NT2/D1 (cell line): Measurements from ENCODE around the gene REEP3.
"Not testable (repeated sequence)": the region's sequence is repeated elsewhere in the genome, so short reads cannot be mapped to it uniquely, and the experiment has no call there.

ENCODE experiments used
- DNase-seq: peaks from one replicate; pipeline ENCODE4 v3.0.0-alpha.2; 2011; ENCODE audit warnings: low read depth, low spot score
- H3K27me3 ChIP-seq: 2 replicates; pipeline ENCODE4 v1.6.0; 2011; ENCODE audit warnings: mild to moderate bottlenecking; ENCODE audit not compliant: insufficient read length, insufficient read depth
- H3K36me3 ChIP-seq: 2 replicates; pipeline ENCODE4 v1.6.1; 2011; ENCODE audit warnings: mild to moderate bottlenecking, low read length, mixed read lengths; ENCODE audit not compliant: insufficient read depth, insufficient read length
- H3K4me1 ChIP-seq: 2 replicates; pipeline ENCODE4 v1.5.1; 2011; ENCODE audit not compliant: insufficient read depth, insufficient read length
- H3K4me3 ChIP-seq: 2 replicates; pipeline ENCODE4 v1.5.1; 2011; ENCODE audit warnings: low read depth; ENCODE audit not compliant: insufficient read length
- H3K9ac ChIP-seq: 2 replicates; pipeline ENCODE4 v1.6.0; 2011; ENCODE audit warnings: low read depth; ENCODE audit not compliant: insufficient read length
- H3K9me3 ChIP-seq: 2 replicates; pipeline ENCODE4 v1.5.1; 2011; ENCODE audit warnings: mild to moderate bottlenecking, low read length; ENCODE audit not compliant: insufficient read depth
- SUZ12 ChIP-seq: IDR thresholded peaks from 2 replicates; pipeline ENCODE4 v1.6.1; 2011; ENCODE audit not compliant: insufficient read length, insufficient read depth; ENCODE audit errors: extremely low read depth
- YY1 ChIP-seq: IDR thresholded peaks from 2 replicates; pipeline ENCODE4 v1.6.1; 2011; ENCODE audit not compliant: insufficient read length, insufficient read depth
- ZNF274 ChIP-seq: IDR thresholded peaks from 2 replicates; pipeline ENCODE4 v1.6.1; 2011; ENCODE audit warnings: mild to moderate bottlenecking, low read depth, low read length

Gene REEP3

DNA sequence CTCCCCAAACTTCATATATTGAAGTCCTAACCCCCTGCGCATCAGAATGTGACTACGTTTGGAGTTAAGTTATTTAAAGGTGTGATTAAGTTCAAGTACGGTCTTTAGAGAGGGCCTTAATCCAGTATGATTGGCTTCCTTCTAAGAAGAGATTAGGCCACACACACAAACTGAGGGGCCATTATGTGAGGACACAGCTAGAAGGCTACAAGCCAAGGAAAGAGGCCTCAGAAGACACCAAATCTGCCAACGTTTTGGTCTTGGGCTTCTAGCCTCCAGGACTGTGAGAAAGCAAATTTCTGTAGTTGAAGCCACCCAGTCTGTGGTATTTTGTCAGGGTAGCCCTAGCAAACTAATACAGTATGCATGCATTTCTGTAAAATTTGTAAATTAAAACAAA is 41.7 kb downstream of the REEP3 start:
- TF ChIP-seq ZNF274, result no peak

GRCh38 chr10:63563623-63564022 is 42.4 kb downstream of the REEP3 start:
- TF ChIP-seq YY1, result no peak
- TF ChIP-seq ZNF274, result no peak
- no peak for TF ChIP-seq SUZ12
- Histone ChIP-seq H3K4me1 (no peaks in the 10 kb centered on the region), H3K9ac (no peak overlapping the region), H3K36me3 (peaks cover 3% of the 10 kb centered on the region), H3K4me3 (no peak overlapping the region), H3K9me3 (no peaks in the 10 kb centered on the region), H3K27me3 (no peaks in the 10 kb centered on the region)
- DNase-seq, result no peak

More for the DNA sequence above, 41.7 kb downstream of the REEP3 start:
- H3K9ac ChIP-seq, result no peak overlapping the region
- H3K4me3 ChIP-seq, result no peak overlapping the region
- peaks cover 3% of the 10 kb centered on the region for H3K36me3 ChIP-seq
- DNase-seq, result no peak
- H3K4me1 ChIP-seq, result no peaks in the 10 kb centered on the region
- H3K27me3 ChIP-seq, result no peaks in the 10 kb centered on the region
- H3K9me3 ChIP-seq, result no peaks in the 10 kb centered on the region

DNA sequence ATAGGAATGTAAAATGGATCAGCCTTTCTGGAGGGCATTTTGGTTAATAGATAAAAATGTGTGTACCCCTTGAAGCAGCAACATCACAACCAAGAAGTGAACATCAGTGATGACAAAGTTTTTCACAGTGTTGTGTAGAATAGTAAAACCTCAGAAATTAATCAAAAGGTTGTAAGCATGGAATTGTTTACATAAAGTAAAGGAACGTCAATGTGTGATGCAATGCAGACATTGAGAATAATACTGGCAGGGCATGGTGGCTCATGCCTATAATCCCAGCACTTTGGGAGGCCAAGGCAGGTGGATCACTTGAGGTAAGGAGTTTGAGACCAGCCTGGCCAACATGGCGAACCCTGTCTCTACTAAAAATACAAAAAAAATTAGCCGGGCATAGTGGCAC is 43.5 kb downstream of the REEP3 start:
- H3K36me3 ChIP-seq, DNase-seq, H3K4me3 ChIP-seq, H3K4me1 ChIP-seq, H3K9ac ChIP-seq, H3K9me3 ChIP-seq, H3K27me3 ChIP-seq: not testable (repeated sequence)

GRCh38 chr10:63573068-63573697 is 52.0 kb downstream of the REEP3 start:
- Histone ChIP-seq H3K36me3 (peaks cover 12% of the 10 kb centered on the region), H3K9me3 (no peaks in the 10 kb centered on the region), H3K27me3 (no peaks in the 10 kb centered on the region), H3K9ac (no peak overlapping the region), H3K4me1 (no peaks in the 10 kb centered on the region), H3K4me3 (no peak overlapping the region)
- no peak for TF ChIP-seq YY1
- DNase-seq, result no peak

- DNase-seq, result no peak
- Histone ChIP-seq H3K9ac (no peak overlapping the region), H3K4me3 (no peak overlapping the region), H3K36me3 (peaks cover 11% of the 10 kb centered on the region), H3K9me3 (no peaks in the 10 kb centered on the region), H3K4me1 (no peaks in the 10 kb centered on the region), H3K27me3 (no peaks in the 10 kb centered on the region)
- no peak for TF ChIP-seq YY1
- no peak for TF ChIP-seq SUZ12
- no peak for TF ChIP-seq ZNF274
These were observed 52.8 kb downstream of the REEP3 start for GRCh38 chr10:63574011-63574410.

GRCh38 chr10:63576501-63576900 is 55.3 kb downstream of the REEP3 start:
- H3K4me1 ChIP-seq, result no peaks in the 10 kb centered on the region
- DNase-seq, result no peak

DNA sequence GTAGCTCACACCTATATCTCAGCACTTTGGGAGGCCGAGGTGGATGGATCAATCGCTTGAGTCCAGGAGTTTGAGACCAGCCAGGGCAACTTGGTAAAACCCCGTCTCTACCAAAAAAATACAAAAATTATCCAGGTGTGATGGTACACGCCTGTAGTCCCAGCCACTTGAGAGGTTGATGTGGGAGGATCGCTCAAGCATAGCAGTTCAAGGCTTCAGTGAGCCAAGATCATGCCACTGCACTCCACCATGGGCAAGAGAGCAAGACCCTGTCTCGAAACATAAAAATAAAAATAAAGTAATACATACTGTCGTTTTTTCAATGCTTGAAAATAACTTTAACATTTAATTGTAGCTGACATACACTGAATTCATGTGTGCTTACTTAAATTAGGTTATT is 57.3 kb downstream of the REEP3 start:
- Histone ChIP-seq H3K4me3 (no peak overlapping the region), H3K9ac (no peak overlapping the region), H3K36me3 (peaks cover 6% of the 10 kb centered on the region), H3K4me1 (no peaks in the 10 kb centered on the region), H3K27me3 (no peaks in the 10 kb centered on the region), H3K9me3 (no peaks in the 10 kb centered on the region)
- no peak for DNase-seq
- no peak for TF ChIP-seq SUZ12
- no peak for TF ChIP-seq ZNF274
- no peak for TF ChIP-seq YY1

More at GRCh38 chr10:63576501-63576900, 55.3 kb downstream of the REEP3 start:
- Histone ChIP-seq H3K9ac (no peak overlapping the region), H3K27me3 (no peaks in the 10 kb centered on the region), H3K9me3 (no peaks in the 10 kb centered on the region), H3K36me3 (peaks cover 6% of the 10 kb centered on the region), H3K4me3 (no peak overlapping the region)
- TF ChIP-seq SUZ12 (no peak), ZNF274 (no peak)

DNA sequence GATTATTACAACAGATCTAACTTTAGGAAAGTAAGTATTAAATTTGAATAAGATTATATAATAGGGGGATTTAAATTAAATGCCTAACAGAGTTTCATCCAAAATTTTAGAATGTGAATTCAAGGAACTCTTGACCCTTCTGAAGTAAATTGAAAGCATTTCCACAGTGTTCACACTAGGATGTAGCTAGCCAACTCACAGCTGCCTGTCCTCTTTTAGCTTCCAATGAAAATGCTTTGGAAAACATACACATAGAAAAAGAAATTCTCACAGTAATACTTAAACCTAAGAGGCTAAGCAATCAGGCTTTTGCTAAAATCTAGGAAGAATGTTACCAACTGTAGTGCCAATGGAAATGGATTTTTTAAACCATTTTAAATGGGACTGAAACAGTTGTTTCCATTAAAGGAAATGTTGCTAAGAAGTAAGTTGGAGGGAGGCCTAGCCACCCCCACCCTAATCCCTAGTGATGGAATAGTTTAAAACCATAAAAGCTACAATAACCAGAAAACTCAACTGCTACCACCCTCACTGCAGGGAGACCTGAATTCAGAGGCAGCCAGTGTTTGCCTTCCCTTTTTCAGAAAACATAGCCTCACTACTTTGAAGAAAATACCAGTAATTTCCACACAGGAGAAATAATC is 58.3 kb downstream of the REEP3 start:
- H3K36me3 ChIP-seq, result peaks cover 6% of the 10 kb centered on the region
- no peak for DNase-seq

More for the DNA sequence above, 58.3 kb downstream of the REEP3 start:
- TF ChIP-seq ZNF274 (no peak), SUZ12 (no peak), YY1 (no peak)
- no peak overlapping the region for H3K4me3 ChIP-seq
- no peaks in the 10 kb centered on the region for H3K27me3 ChIP-seq
- H3K9ac ChIP-seq, result no peak overlapping the region
- H3K9me3 ChIP-seq, result no peaks in the 10 kb centered on the region
- no peaks in the 10 kb centered on the region for H3K4me1 ChIP-seq
